ENCODE data around the gene LCAT. TPM values are rescaled to one million over a fixed set of nuclear protein-coding genes. Genes with fewer than 3 reads are reported as not detected.

Gene LCAT
- total RNA-seq, 4 donors from 2014 or later = 17.9 to 43.9 (median 26.8) TPM

DNA sequence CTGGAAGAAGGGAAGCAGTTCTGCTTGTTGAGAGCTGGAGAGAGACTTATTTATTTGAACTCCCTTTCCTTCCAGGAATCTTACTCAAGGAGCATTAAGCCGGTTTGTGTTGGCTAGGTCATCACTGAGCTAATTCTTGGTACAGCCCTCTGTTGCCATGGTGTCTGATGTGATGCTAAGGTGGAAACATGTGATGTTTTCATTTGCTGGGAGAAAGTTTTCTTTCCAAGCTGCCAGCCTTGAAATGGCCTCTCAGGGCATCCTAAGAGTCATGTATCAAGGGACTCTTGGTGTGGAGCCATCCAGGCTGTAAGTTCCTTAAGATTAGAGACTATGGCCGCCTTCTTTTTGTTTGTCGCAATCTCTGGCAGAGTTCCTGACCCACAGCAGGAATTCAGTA is 46.7 kb downstream of the LCAT start:
- Histone ChIP-seq H3K4me3 (no peak overlapping the region), H3K27me3 (no peaks in the 10 kb centered on the region), H3K9me3 (no peaks in the 10 kb centered on the region), H3K36me3 (peaks cover 0 to 8% (median 0%) of the 10 kb centered on the region in 3 donors), H3K4me1 (peaks cover 3 to 59% (median 32%) of the 10 kb centered on the region in 4 donors), H3K27ac (peak overlapping the region in 3 of 4 donors; percentile 51 to 82 (median 82))
- peak in 1 of 2 donors; percentile 71 for DNase-seq (ENCODE audit: low spot score in 2 of 2)
- 59 to 60% methylated on average over 3 of the region's 3 CpGs for WGBS, 2 donors
- peak; percentile 14 to 71 for TF ChIP-seq EP300 (IDR thresholded peaks at IDR 0.05)
- TF ChIP-seq POLR2A (IDR thresholded peaks at IDR 0.05) = peak in 1 of 2 donors; percentile 13
- TF ChIP-seq, protein P1, sequence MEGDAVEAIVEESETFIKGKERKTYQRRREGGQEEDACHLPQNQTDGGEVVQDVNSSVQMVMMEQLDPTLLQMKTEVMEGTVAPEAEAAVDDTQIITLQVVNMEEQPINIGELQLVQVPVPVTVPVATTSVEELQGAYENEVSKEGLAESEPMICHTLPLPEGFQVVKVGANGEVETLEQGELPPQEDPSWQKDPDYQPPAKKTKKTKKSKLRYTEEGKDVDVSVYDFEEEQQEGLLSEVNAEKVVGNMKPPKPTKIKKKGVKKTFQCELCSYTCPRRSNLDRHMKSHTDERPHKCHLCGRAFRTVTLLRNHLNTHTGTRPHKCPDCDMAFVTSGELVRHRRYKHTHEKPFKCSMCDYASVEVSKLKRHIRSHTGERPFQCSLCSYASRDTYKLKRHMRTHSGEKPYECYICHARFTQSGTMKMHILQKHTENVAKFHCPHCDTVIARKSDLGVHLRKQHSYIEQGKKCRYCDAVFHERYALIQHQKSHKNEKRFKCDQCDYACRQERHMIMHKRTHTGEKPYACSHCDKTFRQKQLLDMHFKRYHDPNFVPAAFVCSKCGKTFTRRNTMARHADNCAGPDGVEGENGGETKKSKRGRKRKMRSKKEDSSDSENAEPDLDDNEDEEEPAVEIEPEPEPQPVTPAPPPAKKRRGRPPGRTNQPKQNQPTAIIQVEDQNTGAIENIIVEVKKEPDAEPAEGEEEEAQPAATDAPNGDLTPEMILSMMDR (IDR thresholded peaks at IDR 0.05) = no peak

DNA sequence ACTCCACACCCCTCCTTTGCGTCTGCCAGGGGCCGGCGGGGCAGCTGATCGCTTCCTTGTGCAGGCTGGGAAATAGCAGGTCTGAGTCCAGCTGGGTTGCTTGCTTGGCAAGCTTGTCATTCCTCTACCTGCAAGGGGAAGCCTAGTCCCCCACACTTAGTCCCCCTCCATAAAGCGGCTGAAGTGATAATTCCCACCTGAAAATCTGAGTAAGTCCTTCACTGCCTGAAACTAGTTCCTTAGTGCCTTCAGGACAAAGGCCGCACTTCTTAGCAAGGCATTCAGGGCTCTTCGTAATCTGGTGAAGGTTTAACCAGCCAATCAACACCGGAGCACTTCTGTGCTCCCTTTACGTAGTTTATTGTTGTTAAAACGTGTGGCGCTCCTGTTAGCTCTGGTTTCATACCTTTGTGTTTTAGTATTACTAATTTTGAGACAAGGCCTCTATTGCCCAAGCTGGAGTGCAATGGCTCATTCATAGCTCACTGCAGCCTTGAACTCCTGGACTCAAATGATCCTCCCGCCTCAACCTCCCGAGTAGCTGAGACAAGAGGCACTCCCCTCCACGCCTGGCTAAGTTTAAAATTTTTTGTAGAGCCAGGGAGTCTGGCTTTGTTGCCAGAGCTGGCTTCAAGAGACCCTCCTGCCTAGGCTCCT is 50.0 kb downstream of the LCAT start:
- Histone ChIP-seq H3K4me3 (peak overlapping the region; percentile 64 to 98 (median 76)), H3K4me1 (peaks cover 3 to 60% (median 32%) of the 10 kb centered on the region in 4 donors), H3K27ac (peak overlapping the region; percentile 82 to 99 (median 94)), H3K9me3 (no peaks in the 10 kb centered on the region), H3K27me3 (no peaks in the 10 kb centered on the region), H3K36me3 (no peaks in the 10 kb centered on the region)
- DNase-seq (ENCODE audit: low spot score in 2 of 2) = no peak
- WGBS, 2 donors = 20 to 23% methylated on average over 14 of the region's 14 CpGs
- TF ChIP-seq POLR2A (IDR thresholded peaks at IDR 0.05) (no peak), EP300 (IDR thresholded peaks at IDR 0.05) (no peak)
- TF ChIP-seq, protein P1 (IDR thresholded peaks at IDR 0.05) = no peak

DNA sequence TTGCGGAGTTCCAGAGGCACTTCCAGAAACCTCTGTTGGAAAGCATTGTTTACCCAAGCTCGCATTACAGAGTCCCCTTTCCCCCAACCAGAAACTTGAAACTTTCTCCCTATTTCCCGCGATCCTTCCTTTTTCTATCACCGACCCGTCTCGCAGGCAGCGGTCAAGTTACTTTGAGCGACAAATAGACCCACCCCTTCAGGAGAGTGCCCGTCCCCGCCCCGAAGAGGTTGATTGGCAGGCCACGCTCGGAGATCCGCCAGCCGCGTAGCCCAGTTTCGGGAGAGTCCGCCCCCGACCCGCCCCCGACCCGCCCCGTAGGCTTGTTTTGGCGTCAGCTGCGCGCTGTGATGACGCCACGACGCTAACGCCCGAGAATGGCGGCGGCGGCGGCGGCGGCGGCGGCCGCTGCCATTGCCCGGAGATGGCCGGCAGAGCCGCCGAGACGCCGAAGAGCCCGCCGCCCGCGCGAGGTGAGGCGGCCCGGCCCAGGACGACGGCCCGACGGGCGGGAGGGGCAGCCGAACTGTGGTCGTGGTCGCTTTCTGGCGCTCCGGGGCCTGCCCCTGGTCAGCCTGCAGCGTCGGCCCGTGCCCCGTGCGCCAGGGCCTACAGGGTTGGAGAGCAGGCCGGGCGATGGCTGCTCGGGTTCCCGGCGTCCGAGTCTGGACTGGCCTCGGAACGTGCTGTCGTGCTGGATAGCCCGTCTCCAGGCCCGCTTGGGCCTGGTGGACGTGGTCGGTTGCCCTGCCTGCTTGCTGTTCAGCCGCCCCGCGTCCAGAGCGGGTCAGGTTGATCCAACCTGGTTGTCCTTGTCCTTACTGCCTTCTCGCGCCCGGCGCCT is 50.8 kb downstream of the LCAT start, which contains the start of gene PSKH1:
Gene PSKH1 (plus strand): TSS at position 356 of the 844 bp plus-strand sequence. CDS start 15,496 bp downstream, outside the sequence.
- 1% methylated on average over 30 to 54 of the region's 90 CpGs for WGBS, 2 donors
- peak within 1 kb of the TSS; percentile 82 to 99 (median 94) for H3K27ac ChIP-seq
- peaks cover 3 to 53% (median 32%) of the 10 kb centered on the region in 4 donors for H3K4me1 ChIP-seq
- peak within 1 kb of the TSS; percentile 64 to 98 (median 76) for H3K4me3 ChIP-seq
- no peaks in the 10 kb centered on the region for H3K27me3 ChIP-seq
- TF ChIP-seq, protein P1 (IDR thresholded peaks at IDR 0.05) = peak in 1 of 5 experiments; percentile 42
- TF ChIP-seq POLR2A (IDR thresholded peaks at IDR 0.05) (peak; percentile 60 to 92), EP300 (IDR thresholded peaks at IDR 0.05) (peak; percentile 50 to 76)
- H3K9me3 ChIP-seq = no peaks in the 10 kb centered on the region
- peak; percentile 94 to 95 for DNase-seq (ENCODE audit: low spot score in 2 of 2)
- no peaks in the 10 kb centered on the region for H3K36me3 ChIP-seq

DNA sequence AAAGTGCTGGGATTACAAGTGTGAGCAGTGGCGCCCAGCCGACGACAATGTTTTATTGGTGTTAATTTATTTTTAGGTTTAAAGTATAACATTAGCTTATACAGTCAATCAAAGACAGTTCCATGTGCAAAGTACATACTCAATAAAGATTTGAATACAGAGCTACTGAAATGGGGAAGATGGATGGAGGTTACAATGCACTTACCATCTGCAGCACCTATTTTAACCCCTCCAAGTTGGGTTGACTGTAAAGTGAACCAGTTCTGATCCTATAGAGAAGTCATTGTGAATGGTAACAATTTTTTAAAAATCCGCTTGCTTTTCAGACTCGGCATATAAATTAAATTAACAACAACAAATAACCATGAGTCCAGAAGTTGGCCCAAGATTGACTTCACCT is 51.5 kb downstream of the LCAT start:
- Histone ChIP-seq H3K27me3 (no peaks in the 10 kb centered on the region), H3K36me3 (no peaks in the 10 kb centered on the region), H3K27ac (peak overlapping the region; percentile 82 to 99 (median 88)), H3K9me3 (no peaks in the 10 kb centered on the region), H3K4me1 (peaks cover 3 to 45% (median 26%) of the 10 kb centered on the region in 4 donors), H3K4me3 (peak overlapping the region in 3 of 4 donors; percentile 72 to 98 (median 81))
- TF ChIP-seq POLR2A (IDR thresholded peaks at IDR 0.05) (no peak), EP300 (IDR thresholded peaks at IDR 0.05) (no peak)
- TF ChIP-seq, protein P1 (IDR thresholded peaks at IDR 0.05) = no peak
- DNase-seq (ENCODE audit: low spot score in 2 of 2) = no peak
- 56 to 60% methylated on average over 5 of the region's 5 CpGs for WGBS, 2 donors

Other genes starting within 250 kb of the LCAT start
- gene GFOD2, start 224.8 kb downstream of the LCAT start, total RNA-seq = 10 to 100 TPM; 10.5 to 24.6 (median 17.2) TPM
- gene RANBP10, start 137.6 kb downstream of the LCAT start, total RNA-seq = 10 to 100 TPM in 3 of 4 donors, 1 to 10 TPM in 1; 8.1 to 19.5 (median 12.0) TPM
- 1 to 10 TPM; 2.8 to 8.4 (median 4.0) TPM for gene TSNAXIP1, start 137.2 kb downstream of the LCAT start, total RNA-seq
- gene THAP11, start 101.8 kb downstream of the LCAT start, total RNA-seq = 10 to 100 TPM; 47.1 to 74.3 (median 60.9) TPM
- gene NUTF2, start 97.2 kb downstream of the LCAT start, total RNA-seq = 100 to 1,000 TPM in 2 of 4 donors, 10 to 100 TPM in 2; 54.4 to 137 (median 105) TPM
- gene CENPT, start 96.4 kb downstream of the LCAT start, total RNA-seq = 100 to 1,000 TPM in 1 of 4 donors, 10 to 100 TPM in 3; 51.3 to 101 (median 59.2) TPM
- 10 to 100 TPM; 36.7 to 62.4 (median 55.6) TPM for gene EDC4, start 71.1 kb downstream of the LCAT start, total RNA-seq
- gene NRN1L, start 59.2 kb downstream of the LCAT start, total RNA-seq = 10 to 100 TPM in 1 of 4 donors, 1 to 10 TPM in 3; 2.0 to 15.1 (median 3.9) TPM
- 10 to 100 TPM; 22.2 to 30.8 (median 24.2) TPM for gene PSKH1, start 50.9 kb downstream of the LCAT start, total RNA-seq
- gene CTRL, start 12.3 kb downstream of the LCAT start, total RNA-seq = 1 to 10 TPM in 3 of 4 donors, under 1 TPM in 1; 0.87 to 3.6 (median 1.6) TPM
- gene PSMB10, start 7.3 kb downstream of the LCAT start, total RNA-seq = 10 to 100 TPM; 22.9 to 57.6 (median 39.4) TPM
- 100 to 1,000 TPM in 2 of 4 donors, 10 to 100 TPM in 2; 82.0 to 127 (median 101) TPM for gene SLC12A4, start 24.5 kb upstream of the LCAT start, total RNA-seq
- gene DPEP3, start 36.4 kb upstream of the LCAT start, total RNA-seq = under 1 TPM in 1 of 4 donors, not detected in 3; 0.66 TPM
- gene DPEP2, start 55.4 kb upstream of the LCAT start, total RNA-seq = 10 to 100 TPM in 1 of 4 donors, 1 to 10 TPM in 3; 1.0 to 12.6 (median 3.8) TPM
- gene DPEP2NB, start 71.8 kb upstream of the LCAT start, total RNA-seq = not detected
- 10 to 100 TPM in 3 of 4 donors, 1 to 10 TPM in 1; 6.7 to 11.7 (median 10.8) TPM for gene DDX28, start 79.1 kb upstream of the LCAT start, total RNA-seq
- 10 to 100 TPM in 2 of 4 donors, 1 to 10 TPM in 2; 4.7 to 31.2 (median 15.4) TPM for gene DUS2, start 79.2 kb upstream of the LCAT start, total RNA-seq
- gene NFATC3, start 141.2 kb upstream of the LCAT start, total RNA-seq = 100 to 1,000 TPM in 2 of 4 donors, 10 to 100 TPM in 2; 81.4 to 105 (median 97.1) TPM

Measured in tibial nerve (tissue), 4 donors.